PC-3 (cell line): ENCODE results near the gene HOXA10. TPM values are rescaled to one million over a fixed set of nuclear protein-coding genes. Genes with fewer than 3 reads are reported as not detected.

Experiments
- ATAC-seq: fragments of 200-7000 bp; cut with Tn5 transposase; 2 replicates; pipeline ENCODE4 v1.9.1; 2020; ENCODE audit warnings: mild to moderate bottlenecking, moderate library complexity
- BruUV-seq: library from RNA; stranded (reverse); fragments of 400-500 nt; replicated peaks from 2 replicates; lab custom pipeline; 2021; lab: Mats Ljungman, UMichigan
- CTCF ChIA-PET: fragments of 300-600 bp; sonication (Branson Sonifier 250); formaldehyde crosslinking; loops from one replicate; lab custom pipeline; 2022; ENCODE audit warnings: antibody characterized with exemption; lab: Charles Lee
- POLR2A ChIA-PET: fragments of 300-600 bp; sonication (Branson Sonifier 250); formaldehyde crosslinking; loops from one replicate; lab custom pipeline; 2022; ENCODE audit warnings: antibody characterized with exemption; ENCODE audit not compliant: unreplicated experiment; lab: Charles Lee
- DNase-seq: peaks from one replicate; pipeline ENCODE4 v3.0.0-alpha.2; 2015
- H2AFZ ChIP-seq: fragments of 300-600 bp; sonication (generic); 2 replicates; pipeline ENCODE4 v1.6.0; 2016; ENCODE audit warnings: antibody characterized with exemption, low read length
- H3F3A ChIP-seq: fragments of 300-600 bp; sonication (generic); one replicate; pipeline ENCODE4 v1.6.0; 2017; ENCODE audit warnings: antibody characterized with exemption, low read length, control low read depth, mild to moderate bottlenecking; ENCODE audit not compliant: unreplicated experiment
- H3K27ac ChIP-seq: fragments of 300-600 bp; sonication (generic); 2 replicates; pipeline ENCODE4 v1.5.1; 2016; ENCODE audit warnings: mild to moderate bottlenecking, low read length
- H3K27me3 ChIP-seq: fragments of 300-600 bp; sonication (generic); 2 replicates; pipeline ENCODE4 v1.6.1; 2016; ENCODE audit warnings: low read length, mixed read lengths
- H3K36me3 ChIP-seq: fragments of 300-600 bp; sonication (generic); 2 replicates; pipeline ENCODE4 v1.6.1; 2016; ENCODE audit warnings: low read depth, mixed run types, low read length, mixed read lengths
- H3K4me1 ChIP-seq: fragments of 300-600 bp; sonication (generic); 2 replicates; pipeline ENCODE4 v1.5.1; 2016; ENCODE audit warnings: low read length; ENCODE audit not compliant: insufficient read depth
- H3K4me2 ChIP-seq: fragments of 300-600 bp; sonication (generic); 2 replicates; pipeline ENCODE4 v1.6.0; 2016; ENCODE audit warnings: low read length
- H3K4me3 ChIP-seq: fragments of 300-600 bp; sonication (generic); 2 replicates; pipeline ENCODE4 v1.5.1; 2016; ENCODE audit warnings: mild to moderate bottlenecking, low read length, mixed read lengths
- H3K79me2 ChIP-seq: fragments of 300-600 bp; sonication (generic); 2 replicates; pipeline ENCODE4 v1.6.1; 2017; ENCODE audit warnings: low read length, mixed read lengths
- H3K9ac ChIP-seq: fragments of 300-600 bp; sonication (generic); 2 replicates; pipeline ENCODE4 v1.6.0; 2016; ENCODE audit warnings: mild to moderate bottlenecking, low read length
- H3K9me2 ChIP-seq: fragments of 300-600 bp; sonication (generic); replicated peaks from 2 replicates; pipeline ENCODE4 v1.6.1; 2016; ENCODE audit warnings: mixed run types, low read length, mixed read lengths
- H3K9me3 ChIP-seq: fragments of 300-600 bp; sonication (generic); 2 replicates; pipeline ENCODE4 v1.6.1; 2016; ENCODE audit warnings: low read length, mixed read lengths
- H4K20me1 ChIP-seq: fragments of 300-600 bp; sonication (generic); 2 replicates; pipeline ENCODE4 v1.6.1; 2016; ENCODE audit warnings: low read length, mixed read lengths
- EZH2 ChIP-seq: fragments of 300-600 bp; sonication (generic); IDR thresholded peaks from one replicate; pipeline ENCODE4 v1.6.1; 2017; ENCODE audit warnings: antibody characterized with exemption, mild to moderate bottlenecking, low read length; ENCODE audit not compliant: unreplicated experiment
- EZH2phosphoT487 ChIP-seq: fragments of 300-600 bp; sonication (generic); IDR thresholded peaks from 2 replicates; pipeline ENCODE4 v1.6.1; 2018; ENCODE audit warnings: mild to moderate bottlenecking, antibody characterized with exemption, low read length, borderline replicate concordance
- intact Hi-C: fragments of 100-400 bp; cut with micrococcal nuclease; formaldehyde crosslinking; loops from 2 replicates; pipeline ENCODE4 v1.9.0; 2023
- total RNA-seq: library from RNA; depleted of rRNA; stranded (reverse); fragments of >200 nt; gene quantifications from 2 replicates; pipeline ENCODE4 v1.2.3, GENCODE V29; 2014
- TF ChIP-seq, protein P1 (sequence below): fragments of 300-600 bp; sonication (generic); conservative IDR thresholded peaks from 2 replicates; pipeline ENCODE4 v1.5.1; 2017; ENCODE audit warnings: antibody characterized with exemption, low read depth, mild to moderate bottlenecking, low read length

HOXA10 gene
- total RNA-seq, 1 experiment from 2014 or later, result 46.1 TPM

DNA sequence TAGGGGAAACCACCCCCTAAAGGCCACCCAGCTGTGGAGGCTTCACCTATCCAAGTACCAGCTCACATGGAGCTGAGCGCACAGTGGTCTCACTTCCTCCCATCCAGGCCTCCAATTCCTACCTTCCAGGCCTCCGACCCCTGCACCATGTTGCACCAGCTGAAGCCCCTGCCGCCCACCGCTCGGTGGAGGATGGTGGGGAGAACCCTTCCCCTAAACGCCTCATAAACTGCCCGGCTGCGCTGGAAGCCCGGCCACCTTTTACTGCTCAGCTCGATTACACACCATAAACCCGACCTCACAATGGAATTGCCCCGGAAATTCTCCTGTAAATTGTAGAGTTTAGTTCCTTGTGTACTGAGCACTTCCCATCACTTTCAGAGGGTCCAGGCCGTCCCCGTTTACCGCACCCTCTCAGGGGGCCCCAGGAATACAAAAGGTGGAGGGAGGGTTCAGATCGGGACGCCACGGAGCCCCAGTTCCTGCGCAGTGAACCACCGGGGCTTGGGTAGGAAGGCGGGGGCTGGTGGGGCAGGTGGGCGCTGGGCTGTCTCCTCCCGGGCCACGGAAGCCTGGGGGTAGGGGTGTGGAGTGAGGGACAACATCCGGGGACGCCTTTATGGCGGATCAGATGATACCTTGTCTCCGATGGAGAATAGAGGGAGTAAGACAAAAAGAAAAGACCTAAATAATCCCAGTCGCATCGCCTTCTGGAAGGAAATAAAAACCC is 16.3 kb downstream of the HOXA10 start:
- BruUV-seq, result no TSS peak
- H2AFZ ChIP-seq, result no peak overlapping the region
- peaks cover 5% of the 10 kb centered on the region for H4K20me1 ChIP-seq
- DNase-seq (no peak), ATAC-seq (no peak)
- peaks cover 4% of the 10 kb centered on the region for H3K36me3 ChIP-seq
- no peaks in the 10 kb centered on the region for H3K27me3 ChIP-seq
- peaks cover 21% of the 10 kb centered on the region for H3K79me2 ChIP-seq
- H3K27ac ChIP-seq, result no peak overlapping the region
- no peak overlapping the region for H3K4me2 ChIP-seq
- CTCF ChIA-PET, result interaction anchor here (0.6 kb wide), 1 partner anchor 9 kb away, joined by 3 read pairs; no protein-coding TSS in a partner anchor
- H3K9ac ChIP-seq, result no peak overlapping the region
- no peaks in the 10 kb centered on the region for H3K9me3 ChIP-seq
- intact Hi-C loops, result loop anchor here (2.0 kb wide), 1 partner anchor 59 kb away; no protein-coding TSS in a partner anchor
- H3K9me2 ChIP-seq, result no peaks in the 10 kb centered on the region
- POLR2A ChIA-PET, result no interaction called here
- H3K4me3 ChIP-seq, result no peak overlapping the region
- TF ChIP-seq, protein P1, sequence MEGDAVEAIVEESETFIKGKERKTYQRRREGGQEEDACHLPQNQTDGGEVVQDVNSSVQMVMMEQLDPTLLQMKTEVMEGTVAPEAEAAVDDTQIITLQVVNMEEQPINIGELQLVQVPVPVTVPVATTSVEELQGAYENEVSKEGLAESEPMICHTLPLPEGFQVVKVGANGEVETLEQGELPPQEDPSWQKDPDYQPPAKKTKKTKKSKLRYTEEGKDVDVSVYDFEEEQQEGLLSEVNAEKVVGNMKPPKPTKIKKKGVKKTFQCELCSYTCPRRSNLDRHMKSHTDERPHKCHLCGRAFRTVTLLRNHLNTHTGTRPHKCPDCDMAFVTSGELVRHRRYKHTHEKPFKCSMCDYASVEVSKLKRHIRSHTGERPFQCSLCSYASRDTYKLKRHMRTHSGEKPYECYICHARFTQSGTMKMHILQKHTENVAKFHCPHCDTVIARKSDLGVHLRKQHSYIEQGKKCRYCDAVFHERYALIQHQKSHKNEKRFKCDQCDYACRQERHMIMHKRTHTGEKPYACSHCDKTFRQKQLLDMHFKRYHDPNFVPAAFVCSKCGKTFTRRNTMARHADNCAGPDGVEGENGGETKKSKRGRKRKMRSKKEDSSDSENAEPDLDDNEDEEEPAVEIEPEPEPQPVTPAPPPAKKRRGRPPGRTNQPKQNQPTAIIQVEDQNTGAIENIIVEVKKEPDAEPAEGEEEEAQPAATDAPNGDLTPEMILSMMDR, result no peak
- no peak for TF ChIP-seq EZH2phosphoT487
- TF ChIP-seq EZH2, result no peak
- H3K4me1 ChIP-seq, result peaks cover 25% of the 10 kb centered on the region
- H3F3A ChIP-seq, result peaks cover 2% of the 10 kb centered on the region

- CTCF ChIA-PET, result interaction anchor here (0.6 kb wide), 1 partner anchor 8 kb away, joined by 3 read pairs; no protein-coding TSS in a partner anchor
- no TSS peak for BruUV-seq
- H3K4me3 ChIP-seq, result no peak overlapping the region
- H3K9me3 ChIP-seq, result no peaks in the 10 kb centered on the region
- no peak overlapping the region for H3K27ac ChIP-seq
- TF ChIP-seq, protein P1, result no peak
- TF ChIP-seq EZH2phosphoT487 (no peak), EZH2 (no peak)
- POLR2A ChIA-PET, result no interaction called here
- intact Hi-C loops, result no loop called here
- H3K27me3 ChIP-seq, result no peaks in the 10 kb centered on the region
- no peak overlapping the region for H3K9ac ChIP-seq
- no peaks in the 10 kb centered on the region for H4K20me1 ChIP-seq
- H3K4me2 ChIP-seq, result no peak overlapping the region
- H3K79me2 ChIP-seq, result peaks cover 20% of the 10 kb centered on the region
- DNase-seq (no peak), ATAC-seq (no peak)
- no peak overlapping the region for H2AFZ ChIP-seq
- H3F3A ChIP-seq, result no peaks in the 10 kb centered on the region
- peaks cover 28% of the 10 kb centered on the region for H3K4me1 ChIP-seq
- no peaks in the 10 kb centered on the region for H3K36me3 ChIP-seq
- no peaks in the 10 kb centered on the region for H3K9me2 ChIP-seq
Measured at GRCh38 chr7:27156916-27157701, 17.0 kb downstream of the HOXA10 start.
